K562 (cell line): ENCODE measurements around the gene DOK3. TPM values are rescaled to one million over a fixed set of nuclear protein-coding genes. Genes with fewer than 3 reads are reported as not detected.

ENCODE experiments used
- BDP1 ChIP-seq: IDR thresholded peaks from 3 replicates; pipeline ENCODE4 v1.6.1; 2011; ENCODE audit not compliant: insufficient read length, insufficient read depth
- CHAMP1 ChIP-seq: fragments of 450-650 bp; IDR thresholded peaks from 2 replicates; pipeline ENCODE4 v1.6.1; 2016; ENCODE audit warnings: mild to moderate bottlenecking
- GABPA ChIP-seq: fragments of 200-800 bp; sonication (Bioruptor generic); conservative IDR thresholded peaks from 2 replicates; pipeline ENCODE4 v1.6.1; 2016; ENCODE audit warnings: low read depth, missing genetic modification characterization, missing compliant biosample characterization
- KDM2B ChIP-seq: fragments of 250-450 bp; sonication (Bioruptor Pico); IDR thresholded peaks from 2 replicates; pipeline ENCODE4 v1.8.0; 2021; ENCODE audit warnings: mild to moderate bottlenecking, moderate library complexity
- MTF1 ChIP-seq: fragments of 250-450 bp; sonication (Bioruptor Pico); IDR thresholded peaks from 2 replicates; pipeline ENCODE4 v1.9.0; 2021; ENCODE audit warnings: moderate library complexity, mild to moderate bottlenecking, inconsistent platforms, borderline replicate concordance
- NCOA2 ChIP-seq, 2 experiments: fragments of 450-650 bp; IDR thresholded peaks; 2 replicates each; pipeline ENCODE4 v1.6.1; 2018; ENCODE audit warnings: mild to moderate bottlenecking in 2 of 2, moderate library complexity in 1 of 2; ENCODE audit not compliant: partially characterized antibody in 2 of 2
- PTTG1 ChIP-seq: fragments of 450-650 bp; IDR thresholded peaks from 2 replicates; pipeline ENCODE4 v1.6.1; 2016; ENCODE audit warnings: low read depth, mild to moderate bottlenecking, missing genetic modification characterization, missing compliant biosample characterization
- RBM14 ChIP-seq: fragments of 200-400 bp; formaldehyde crosslinking; IDR thresholded peaks from 2 replicates; pipeline ENCODE4 v1.6.1; 2018; ENCODE audit warnings: low read depth, mild to moderate bottlenecking, low read length, moderate library complexity, borderline replicate concordance; ENCODE audit not compliant: insufficient read depth
- RBM34 ChIP-seq: fragments of 200-400 bp; formaldehyde crosslinking; IDR thresholded peaks from 2 replicates; pipeline ENCODE4 v1.6.1; 2018; ENCODE audit warnings: low read length, borderline replicate concordance; ENCODE audit not compliant: insufficient read depth
- RCOR1 ChIP-seq, 2 experiments: IDR thresholded peaks; 2 replicates each; pipeline ENCODE4 v1.6.1; 2012; ENCODE audit warnings: low read depth in 2 of 2, low read length in 2 of 2, borderline replicate concordance in 1 of 2, improper control_type of control experiment in 1 of 2
- SETDB1 ChIP-seq: IDR thresholded peaks from one replicate; pipeline ENCODE4 v1.6.1; 2012; ENCODE audit warnings: low read length, control low read depth, inconsistent platforms
- SMAD3 ChIP-seq: fragments of 450-650 bp; formaldehyde crosslinking; conservative IDR thresholded peaks from 2 replicates; pipeline ENCODE4 v1.4.0; 2020; ENCODE audit warnings: mild to moderate bottlenecking
- SMC3 ChIP-seq: conservative IDR thresholded peaks from 2 replicates; pipeline ENCODE4 v1.6.1; 2011; ENCODE audit warnings: low read depth, low read length, improper control_type of control experiment; ENCODE audit not compliant: insufficient read depth
- SRF ChIP-seq, 2 experiments: fragments of 250-450, 450-650 bp in 1 of 2; sonication (Bioruptor Pico) in 1 of 2; sonication (generic) in 1 of 2; formaldehyde crosslinking; IDR thresholded peaks; 2 replicates each; pipeline versions ENCODE4 v1.5.0 to v1.5.1; 2020 to 2022; ENCODE audit warnings: mild to moderate bottlenecking in 1 of 2, missing genetic modification reagents in 1 of 2
- YBX1 ChIP-seq: fragments of 450-650 bp; IDR thresholded peaks from 2 replicates; pipeline ENCODE4 v1.7.1; 2016; ENCODE audit warnings: mild to moderate bottlenecking
- ZNF165 ChIP-seq: fragments of 250-450 bp; sonication (Bioruptor Pico); IDR thresholded peaks from 2 replicates; pipeline ENCODE4 v1.4.0; 2020; ENCODE audit warnings: borderline replicate concordance
- ZNF436 ChIP-seq: fragments of 250-450, 450-650 bp; sonication (Bioruptor Pico); formaldehyde crosslinking; IDR thresholded peaks from 2 replicates; pipeline ENCODE4 v1.7.0; 2020; ENCODE audit warnings: mild to moderate bottlenecking
- ZNF639 ChIP-seq, 2 experiments: fragments of 200-800 bp in 1 of 2; sonication (Bioruptor generic) in 1 of 2; sonication (generic) in 1 of 2; formaldehyde crosslinking in 1 of 2; IDR thresholded peaks in 1 of 2; conservative IDR thresholded peaks in 1 of 2; 2 replicates each; pipeline versions ENCODE4 v1.5.0 to v1.6.1; 2016 to 2020; ENCODE audit warnings: missing compliant biosample characterization in 1 of 2, missing genetic modification characterization in 1 of 2, missing genetic modification reagents in 1 of 2
- ZNF717 ChIP-seq: fragments of 250-450 bp; sonication (Bioruptor Pico); IDR thresholded peaks from 2 replicates; pipeline ENCODE4 v1.5.0; 2021
- polyA plus RNA-seq, 8 experiments: library from polyadenylated mRNA; depleted of rRNA in 4 of 8; stranded (reverse) in 5 of 8; unstranded in 3 of 8; fragments of >200 nt; fragmentation: Nextera tagmentation in 2 of 8; fragmentation: Illumina TruSeq in 1 of 8; extraction: Ambion mirVana in 2 of 8; extraction: Trizol in 1 of 8; gene quantifications; 2 replicates each; pipeline versions ENCODE4 v1.2.1 to v1.2.3, GENCODE V29; 2011 to 2014; ENCODE audit warnings: inconsistent platforms in 1 of 8, missing spikeins in 1 of 8
- total RNA-seq, 7 experiments: library from RNA; depleted of rRNA in 6 of 7; stranded (reverse); fragments of >200 nt in 6 of 7; fragmentation: Illumina TruSeq in 2 of 7; extraction: Trizol in 2 of 7; gene quantifications; 2 replicates each; pipeline versions ENCODE4 v1.2.1 to v1.2.3, GENCODE V29; 2011 to 2021; ENCODE audit warnings: low replicate concordance in 1 of 7
- TF ChIP-seq, protein P1 (sequence below): sonication (generic); formaldehyde crosslinking; IDR thresholded peaks from 2 replicates; pipeline ENCODE4 v1.8.0; 2022; ENCODE audit warnings: mild to moderate bottlenecking, low read depth, missing genetic modification reagents
- TF ChIP-seq, protein P2 (sequence below), 3 experiments: fragments of 200-800 bp in 1 of 3; sonication (Bioruptor generic) in 1 of 3; sonication (generic) in 1 of 3; formaldehyde crosslinking in 1 of 3; IDR thresholded peaks; 2 replicates each; pipeline versions ENCODE4 v1.6.1 to v1.8.0; 2016 to 2022; ENCODE audit warnings: mild to moderate bottlenecking in 2 of 3, missing compliant biosample characterization in 2 of 3, missing genetic modification characterization in 2 of 3, missing genetic modification reagents in 1 of 3

The DOK3 gene
- total and polyA plus RNA-seq, 9 of the 15 experiments (the other 6 are each of a cell fraction or from before 2014, with no cell fraction given): 1.3 to 23.0 (median 8.0) TPM

- TF ChIP-seq MTF1 (CRISPR knock-in tag) (no peak), KDM2B (CRISPR knock-in tag) (peak; percentile 73; the same call in 1 of the 2 replicates), SMC3 (peak; percentile 90), YBX1 (no peak), CHAMP1 (no peak), ZNF436 (CRISPR knock-in tag) (no peak), GABPA (tag) (no peak), SRF (CRISPR knock-in tag; IDR thresholded peaks at IDR 0.05) (no peak), RBM14 (no peak), ZNF717 (no peak), ZNF165 (CRISPR knock-in tag) (no peak), PTTG1 (no peak), ZNF639 (CRISPR knock-in tag; conservative IDR thresholded peaks at IDR 0.05 in 1 of 2, IDR thresholded peaks at IDR 0.05 in 1 of 2) (peak in 1 of 2 experiments; percentile 79; a peak in 1 of 4 replicates), SMAD3 (CRISPR knock-in tag) (no peak), RBM34 (no peak), NCOA2 (IDR thresholded peaks at IDR 0.05; ENCODE audit: partially characterized antibody in 2 of 2) (no peak), SETDB1 (no peak), RCOR1 (IDR thresholded peaks at IDR 0.05; ENCODE audit: borderline replicate concordance in 1 of 2, low read depth in 2 of 2, low read length in 2 of 2) (peak in 1 of 2 experiments; percentile 69; a peak in 1 of 4 replicates), BDP1 (no peak)
- TF ChIP-seq, protein P1, sequence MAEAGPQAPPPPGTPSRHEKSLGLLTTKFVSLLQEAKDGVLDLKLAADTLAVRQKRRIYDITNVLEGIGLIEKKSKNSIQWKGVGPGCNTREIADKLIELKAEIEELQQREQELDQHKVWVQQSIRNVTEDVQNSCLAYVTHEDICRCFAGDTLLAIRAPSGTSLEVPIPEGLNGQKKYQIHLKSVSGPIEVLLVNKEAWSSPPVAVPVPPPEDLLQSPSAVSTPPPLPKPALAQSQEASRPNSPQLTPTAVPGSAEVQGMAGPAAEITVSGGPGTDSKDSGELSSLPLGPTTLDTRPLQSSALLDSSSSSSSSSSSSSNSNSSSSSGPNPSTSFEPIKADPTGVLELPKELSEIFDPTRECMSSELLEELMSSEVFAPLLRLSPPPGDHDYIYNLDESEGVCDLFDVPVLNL (CRISPR knock-in tag): no peak
- TF ChIP-seq, protein P2, sequence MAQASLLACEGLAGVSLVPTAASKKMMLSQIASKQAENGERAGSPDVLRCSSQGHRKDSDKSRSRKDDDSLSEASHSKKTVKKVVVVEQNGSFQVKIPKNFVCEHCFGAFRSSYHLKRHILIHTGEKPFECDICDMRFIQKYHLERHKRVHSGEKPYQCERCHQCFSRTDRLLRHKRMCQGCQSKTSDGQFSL (CRISPR knock-in tag; IDR thresholded peaks at IDR 0.05): no peak; the same call in 1 of the 2 replicates
- TF ChIP-seq, protein P2 (tag; IDR thresholded peaks at IDR 0.05): no peak
These were observed 55.1 kb downstream of the DOK3 start (continued) for GRCh38 chr5:177454397-177455035.
